GM18511 (cell line): ENCODE data around the gene FSD1.
"Not testable (repeated sequence)": the region's sequence is repeated elsewhere in the genome, so short reads cannot be mapped to it uniquely, and the experiment has no call there.

Source experiments
- ATAC-seq: cut with Tn5 transposase; IDR thresholded peaks from one replicate; pipeline ENCODE4 v1.9.1; 2021; ENCODE audit warnings: mild to moderate bottlenecking, moderate library complexity; ENCODE audit not compliant: unreplicated experiment

FSD1 gene

DNA sequence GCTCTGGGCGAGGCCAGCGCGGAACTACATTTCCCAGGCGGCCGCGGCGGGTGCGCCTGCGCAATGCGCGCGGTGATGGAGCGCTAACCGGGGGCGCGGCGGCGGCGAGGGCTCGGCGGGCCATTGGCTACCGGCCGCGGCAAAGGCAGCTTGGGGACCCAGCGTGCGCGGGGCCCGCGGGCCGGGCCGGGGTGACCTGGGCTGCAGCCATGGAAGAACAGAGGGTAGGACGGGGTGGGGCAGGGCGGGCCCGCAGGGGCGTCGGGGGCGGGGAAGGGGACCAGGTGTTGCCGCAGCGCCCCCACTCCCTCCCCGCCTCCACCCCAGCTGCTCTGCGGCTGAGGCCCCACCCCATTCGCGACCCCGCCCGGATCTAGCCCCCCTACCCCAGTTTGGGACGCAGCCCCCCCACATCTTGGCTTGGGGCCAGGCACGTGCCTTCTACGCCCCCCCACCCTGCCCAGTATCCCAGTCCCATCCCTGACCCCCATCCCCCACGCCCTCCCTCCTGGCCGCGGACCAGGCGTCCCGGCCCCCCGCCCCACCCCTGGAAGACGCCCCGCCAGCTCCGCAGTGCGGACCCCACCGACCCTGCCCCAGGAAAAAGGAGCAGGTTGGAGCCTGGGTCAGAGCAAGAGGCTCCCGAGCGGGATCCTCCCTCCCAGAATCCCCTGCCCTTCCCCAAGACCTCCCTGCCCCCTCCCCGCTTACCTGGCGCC is at the start of gene FSD1:
Gene FSD1 (plus strand): TSS at position 61 of the 719 bp plus-strand sequence. CDS start 149 bp downstream, at position 210.
- ATAC-seq = no peak

DNA sequence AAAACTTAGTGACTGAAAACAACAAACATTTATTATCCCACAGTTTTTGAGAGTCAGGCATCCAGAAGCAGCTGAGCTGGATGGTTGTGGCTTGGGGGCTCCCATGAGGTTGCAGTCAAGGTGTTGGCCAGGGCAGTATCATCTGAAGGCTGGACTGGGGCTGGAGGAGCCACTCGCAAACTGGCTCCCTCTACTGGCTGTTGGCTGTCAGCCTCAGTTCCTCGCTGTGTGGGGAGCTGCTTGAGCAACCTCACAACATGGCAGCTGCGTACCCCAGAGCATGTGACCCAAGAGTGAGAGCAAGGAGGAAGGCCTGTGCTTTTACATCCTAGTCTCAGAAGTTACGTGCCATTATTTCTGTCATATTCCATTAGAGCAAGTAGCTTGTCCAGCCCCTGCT is 47.8 kb upstream of the FSD1 start:
- no peak for ATAC-seq

DNA sequence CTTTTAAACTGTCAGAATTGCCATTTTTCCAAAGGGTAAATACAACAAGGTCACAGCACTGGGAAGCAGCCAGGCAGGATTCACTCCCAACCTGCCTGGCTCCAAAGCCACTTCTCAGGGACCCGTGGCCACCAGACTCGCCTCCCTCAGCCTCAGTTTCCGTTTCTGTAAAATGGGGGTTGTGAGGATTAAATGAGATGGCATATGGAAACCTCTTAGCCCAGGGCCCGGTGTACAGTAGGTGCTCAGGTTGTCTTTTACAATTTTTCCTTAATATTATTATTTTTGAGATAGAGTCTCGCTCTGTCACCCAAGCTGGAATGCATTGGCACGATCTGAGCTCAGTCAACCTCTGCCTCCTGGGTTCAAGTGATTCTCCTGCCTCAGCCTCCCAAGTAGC is 47.4 kb upstream of the FSD1 start:
- ATAC-seq = no peak

DNA sequence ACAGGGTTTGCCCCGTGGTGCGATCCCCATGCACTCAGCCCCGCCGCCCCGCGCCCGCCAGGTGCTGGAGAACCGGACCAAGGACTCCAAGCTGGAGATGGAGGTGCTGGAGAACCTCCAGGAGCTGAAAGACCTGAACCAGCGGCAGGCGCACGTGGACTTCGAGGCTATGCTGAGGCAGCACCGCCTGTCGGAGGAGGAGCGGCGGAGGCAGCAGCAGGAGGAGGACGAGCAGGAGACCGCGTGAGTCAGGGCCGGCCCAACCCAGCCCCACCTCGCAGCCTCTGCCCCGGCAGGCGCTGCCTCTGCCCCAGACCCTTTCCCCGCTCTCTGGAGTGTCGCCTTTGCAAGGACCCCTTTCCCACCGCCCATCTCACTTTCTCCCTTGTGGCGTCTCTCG is 46.2 kb upstream of the FSD1 start:
- ATAC-seq = no peak

DNA sequence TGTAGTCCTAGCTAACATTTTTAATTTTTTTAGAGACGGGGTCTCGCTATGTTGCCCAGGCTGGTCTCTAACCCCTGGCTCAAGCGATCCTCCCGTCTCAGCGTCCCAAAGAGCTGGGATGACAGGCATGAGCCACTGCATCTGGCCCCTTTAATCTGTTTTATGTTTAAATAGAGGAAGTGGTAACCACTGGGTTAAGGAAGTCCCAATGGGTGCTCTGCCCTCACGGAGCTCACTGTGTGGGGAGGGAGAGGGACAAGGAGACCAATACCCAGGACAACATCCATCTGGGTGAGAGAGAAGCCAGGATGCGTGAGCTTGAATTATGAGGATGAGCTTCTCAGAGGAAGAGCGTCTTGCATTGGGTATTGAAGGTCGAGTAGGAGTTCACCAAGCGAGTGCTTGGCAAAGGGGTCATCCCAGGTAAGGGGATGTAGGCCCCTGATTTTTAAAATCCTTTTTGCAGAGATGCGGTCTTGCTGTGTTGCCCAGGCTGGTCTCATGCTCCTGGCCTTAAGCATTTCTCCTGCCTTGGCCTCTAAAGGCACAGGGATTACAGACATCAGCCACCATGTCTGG is 43.7 kb upstream of the FSD1 start:
- ATAC-seq = no peak

DNA sequence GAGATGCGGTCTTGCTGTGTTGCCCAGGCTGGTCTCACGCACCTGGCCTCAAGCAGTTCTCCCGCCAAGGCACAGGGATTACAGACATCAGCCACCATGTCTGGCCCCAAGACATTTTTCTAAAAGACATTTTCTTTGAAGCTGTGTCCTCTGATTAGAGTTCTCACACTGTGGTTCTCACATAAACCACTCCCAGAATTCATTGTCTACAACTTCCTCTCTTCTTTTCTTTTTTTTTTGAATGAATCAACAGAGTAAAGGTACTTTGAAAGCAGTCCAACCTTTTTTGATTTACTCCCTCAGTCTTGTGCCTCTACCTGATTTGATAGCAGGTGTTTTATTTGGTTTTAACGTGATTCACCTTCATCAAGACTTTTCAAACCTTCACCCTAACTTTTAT is 39.6 kb upstream of the FSD1 start:
- no peak for ATAC-seq

DNA sequence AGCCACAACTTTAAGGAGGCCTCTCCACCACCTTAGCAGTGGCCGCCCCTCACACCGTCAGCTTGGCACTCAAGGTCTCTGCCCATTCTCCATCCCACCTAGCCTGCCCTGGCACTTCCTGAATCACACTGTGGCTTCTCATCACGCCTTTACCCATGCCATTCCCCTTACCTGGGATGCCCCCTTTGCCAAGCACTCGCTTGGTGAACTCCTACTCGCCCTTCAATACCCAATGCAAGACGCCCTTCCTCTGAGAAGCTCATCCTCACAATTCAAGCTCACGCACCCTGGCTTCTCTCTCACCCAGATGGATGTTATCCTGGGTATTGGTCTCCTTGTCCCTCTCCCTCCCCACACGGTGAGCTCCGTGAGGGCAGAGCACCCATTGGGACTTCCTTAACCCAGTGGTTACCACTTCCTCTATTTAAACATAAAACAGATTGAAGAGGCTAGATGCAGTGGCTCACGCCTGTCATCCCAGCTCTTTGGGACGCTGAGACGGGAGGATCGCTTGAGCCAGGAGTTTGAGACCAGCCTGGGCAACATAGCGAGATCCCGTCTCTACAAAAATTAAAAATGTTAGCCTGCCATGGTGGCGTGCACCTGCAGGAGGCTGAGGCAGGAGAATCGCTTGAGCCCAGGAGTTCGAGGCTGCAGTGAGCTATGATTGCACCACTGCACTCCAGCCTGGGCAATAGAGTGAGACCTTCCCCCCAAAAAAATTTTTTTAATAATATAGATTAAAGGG is 38.0 kb upstream of the FSD1 start:
- ATAC-seq = no peak

DNA sequence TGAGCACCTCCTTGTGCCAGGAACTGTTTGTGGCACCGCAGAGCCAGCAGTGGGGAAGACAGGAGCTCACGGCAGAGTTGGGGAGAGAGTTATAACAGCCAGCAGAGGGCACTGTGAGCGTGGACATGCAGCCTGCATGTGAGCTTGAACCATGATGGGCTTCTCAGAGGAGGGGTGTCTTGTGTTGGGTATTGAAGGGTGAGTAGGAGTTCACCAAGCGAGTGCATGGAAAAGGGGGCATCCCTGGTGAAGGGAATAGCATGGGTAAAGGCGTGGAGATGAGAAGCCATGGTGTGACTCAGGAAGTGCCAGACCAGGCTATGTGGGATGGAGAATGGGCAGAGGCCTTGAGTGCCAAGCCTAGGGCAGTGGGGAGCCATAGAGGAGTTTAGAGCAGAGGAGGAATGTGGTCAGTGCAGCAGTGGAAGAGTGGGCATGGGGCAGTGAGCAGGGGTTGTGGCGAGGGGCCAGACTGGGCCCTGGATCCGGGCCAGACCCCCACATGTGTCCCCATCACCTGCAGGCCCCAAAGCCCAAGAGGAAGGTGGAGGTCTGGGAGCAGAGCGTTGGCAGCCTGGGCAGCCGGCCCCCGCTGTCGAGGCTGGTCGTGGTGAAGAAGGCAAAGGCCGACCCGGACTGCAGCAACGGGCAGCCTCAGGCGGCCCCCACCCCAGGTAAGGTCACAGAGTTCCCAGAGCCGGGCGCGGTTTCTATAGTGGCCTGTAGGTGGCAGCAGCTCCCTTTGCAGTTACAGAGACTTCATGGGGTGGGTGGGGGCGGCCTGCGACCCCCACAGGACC is 37.1 kb upstream of the FSD1 start:
- no peak for ATAC-seq

DNA sequence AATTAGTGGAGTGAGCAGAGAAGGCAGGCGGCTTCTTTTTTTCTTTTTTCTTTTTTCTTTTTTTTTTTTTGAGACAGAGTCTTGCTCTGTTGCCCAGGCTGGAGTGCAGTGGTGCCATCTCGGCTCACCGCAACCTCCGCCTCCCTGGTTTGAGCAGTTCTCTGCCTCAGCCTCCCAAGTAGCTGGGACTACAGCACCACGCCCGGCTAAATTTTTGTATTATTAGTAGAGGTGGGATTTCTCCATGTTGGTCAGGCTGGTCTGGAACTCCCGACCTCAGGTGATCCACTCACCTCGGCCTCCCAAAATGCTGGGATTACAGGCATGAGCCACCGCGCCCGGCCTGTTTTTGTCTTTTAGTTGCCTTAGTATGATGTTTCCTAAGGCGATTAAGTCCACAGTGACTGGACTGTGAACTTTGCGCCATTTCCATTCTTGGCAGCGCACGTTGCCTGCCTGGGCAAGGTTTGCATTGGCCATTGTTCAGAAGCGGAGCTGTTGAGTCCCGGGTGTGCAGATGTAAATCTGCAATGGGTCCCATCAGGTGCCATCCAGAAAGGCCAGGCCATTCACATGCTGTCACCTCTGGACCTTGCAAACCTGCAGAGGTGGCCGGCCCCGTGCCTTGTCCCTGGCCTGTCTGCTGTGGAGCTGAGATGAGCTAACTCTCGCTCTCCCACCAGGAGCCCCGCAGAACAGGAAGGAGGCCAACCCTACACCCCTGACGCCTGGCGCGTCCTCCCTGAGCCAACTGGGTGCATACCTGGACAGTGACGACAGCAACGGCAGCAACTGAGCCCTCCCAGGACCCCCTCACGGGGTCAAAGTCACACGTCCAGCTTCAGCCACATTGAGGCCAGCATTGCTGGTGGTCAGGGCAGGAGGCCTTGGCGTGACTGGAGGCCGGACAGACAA is 36.2 kb upstream of the FSD1 start:
- no peak for ATAC-seq

DNA sequence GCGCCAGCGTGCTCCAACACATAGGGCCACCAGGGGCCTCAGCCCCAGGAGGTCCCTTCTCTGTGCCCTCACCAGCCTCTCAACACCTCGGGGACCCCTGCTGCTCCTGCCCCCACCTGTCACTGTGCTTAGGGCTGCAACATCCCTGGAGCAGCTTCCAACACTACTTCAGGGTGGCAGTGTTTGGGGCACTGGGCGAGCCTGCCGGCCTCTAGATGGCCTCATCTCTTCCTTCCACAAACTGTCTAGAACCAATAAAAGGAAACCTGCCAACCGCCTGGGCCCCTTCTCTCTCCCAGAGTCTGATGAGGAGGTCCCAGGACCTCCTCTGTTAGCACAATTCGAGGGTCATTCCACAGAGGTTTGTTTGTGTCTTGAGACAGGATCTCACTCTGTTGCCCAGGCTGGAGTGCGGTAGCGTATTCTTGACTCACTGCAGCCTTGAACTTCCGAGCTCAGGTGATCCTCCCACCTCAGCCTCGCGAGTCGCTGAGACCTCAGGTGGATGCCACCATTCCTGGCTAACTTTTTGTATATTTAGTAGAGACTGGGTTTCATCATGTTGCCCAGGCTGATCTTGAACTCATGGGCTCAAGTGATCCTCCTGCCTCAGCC is 35.5 kb upstream of the FSD1 start:
- ATAC-seq = no peak

DNA sequence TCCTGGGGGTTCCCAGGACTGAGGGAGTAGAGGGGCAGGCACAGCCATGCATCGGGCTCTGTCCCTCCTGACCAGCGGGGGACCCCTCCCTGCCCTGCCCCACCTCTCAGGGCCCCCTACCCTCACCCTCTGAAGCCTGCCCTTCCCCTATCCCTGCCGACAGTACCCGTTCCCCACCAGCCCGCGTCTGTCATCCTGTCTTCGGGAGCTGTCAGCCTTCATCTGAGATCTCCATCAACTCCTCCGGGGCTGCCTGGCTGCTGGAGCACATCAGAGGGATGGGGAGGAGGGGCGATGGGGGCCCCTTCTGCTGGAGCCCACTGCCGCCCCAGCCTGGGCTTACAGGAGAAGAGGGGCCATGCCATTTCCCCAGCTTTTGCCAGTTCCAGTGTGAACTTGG is 31.5 kb upstream of the FSD1 start:
- no peak for ATAC-seq

DNA sequence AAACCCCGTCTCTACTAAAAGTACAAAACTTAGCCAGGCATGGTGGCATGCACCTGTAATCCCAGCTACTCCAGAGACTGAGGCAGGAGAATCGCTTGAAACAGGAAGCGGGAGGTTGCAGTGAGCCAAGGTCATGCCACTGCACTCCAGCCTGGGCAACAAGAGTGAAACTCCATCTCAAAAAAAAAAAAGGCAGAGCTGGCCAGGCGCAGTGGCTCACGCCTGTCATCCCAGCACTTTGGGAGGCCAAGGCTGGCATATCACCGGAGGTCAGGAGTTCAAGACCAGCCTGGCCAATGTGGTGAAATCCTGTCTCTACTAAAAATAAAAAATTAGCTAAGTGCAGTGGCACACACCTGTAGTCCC is 30.1 kb upstream of the FSD1 start:
- not testable (repeated sequence) for ATAC-seq

DNA sequence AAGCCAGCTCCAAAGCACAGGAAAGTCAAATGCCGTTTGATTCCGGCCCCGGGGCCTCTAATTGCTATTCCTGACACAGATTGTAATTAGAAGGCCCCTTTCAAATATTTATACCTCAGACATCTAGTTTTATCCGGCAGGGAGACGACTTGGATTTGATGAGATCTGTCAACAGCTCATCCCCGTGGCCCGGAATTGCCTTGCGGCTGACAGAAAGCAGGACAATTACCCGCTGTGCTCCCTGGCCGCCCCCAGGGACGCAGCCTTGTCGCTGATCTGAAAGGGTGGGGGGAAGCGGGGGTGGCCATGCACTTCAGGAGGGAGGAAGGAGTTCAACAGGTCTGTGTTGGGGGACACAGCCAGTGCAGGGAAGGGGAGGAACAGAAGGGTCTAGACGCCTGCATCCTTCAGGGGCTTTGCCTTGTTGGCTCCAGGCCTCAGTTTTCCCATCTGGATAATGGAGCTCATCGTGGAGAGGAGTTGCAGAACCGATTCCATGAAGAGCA is 27.2 kb upstream of the FSD1 start:
- ATAC-seq = no peak

DNA sequence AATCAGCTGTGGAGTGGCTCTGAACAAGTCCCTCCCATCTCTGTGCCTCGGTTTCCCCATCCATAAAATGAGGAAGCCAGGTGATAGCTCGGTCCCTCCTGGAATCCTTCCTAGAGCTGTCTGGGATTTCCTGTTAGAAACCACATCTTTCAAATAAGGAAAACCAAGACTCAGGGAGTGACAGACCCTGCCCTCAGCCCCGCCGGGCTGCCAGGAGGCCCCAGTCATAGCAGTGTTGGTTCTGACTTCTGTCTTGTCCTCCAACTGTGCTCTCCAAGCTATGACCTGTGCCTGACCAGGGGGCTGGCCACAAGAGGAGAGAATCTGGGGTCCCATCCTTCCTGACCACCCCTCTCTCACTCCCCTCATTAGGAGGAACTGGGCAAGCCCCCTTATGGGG is 26.4 kb upstream of the FSD1 start:
- no peak for ATAC-seq

DNA sequence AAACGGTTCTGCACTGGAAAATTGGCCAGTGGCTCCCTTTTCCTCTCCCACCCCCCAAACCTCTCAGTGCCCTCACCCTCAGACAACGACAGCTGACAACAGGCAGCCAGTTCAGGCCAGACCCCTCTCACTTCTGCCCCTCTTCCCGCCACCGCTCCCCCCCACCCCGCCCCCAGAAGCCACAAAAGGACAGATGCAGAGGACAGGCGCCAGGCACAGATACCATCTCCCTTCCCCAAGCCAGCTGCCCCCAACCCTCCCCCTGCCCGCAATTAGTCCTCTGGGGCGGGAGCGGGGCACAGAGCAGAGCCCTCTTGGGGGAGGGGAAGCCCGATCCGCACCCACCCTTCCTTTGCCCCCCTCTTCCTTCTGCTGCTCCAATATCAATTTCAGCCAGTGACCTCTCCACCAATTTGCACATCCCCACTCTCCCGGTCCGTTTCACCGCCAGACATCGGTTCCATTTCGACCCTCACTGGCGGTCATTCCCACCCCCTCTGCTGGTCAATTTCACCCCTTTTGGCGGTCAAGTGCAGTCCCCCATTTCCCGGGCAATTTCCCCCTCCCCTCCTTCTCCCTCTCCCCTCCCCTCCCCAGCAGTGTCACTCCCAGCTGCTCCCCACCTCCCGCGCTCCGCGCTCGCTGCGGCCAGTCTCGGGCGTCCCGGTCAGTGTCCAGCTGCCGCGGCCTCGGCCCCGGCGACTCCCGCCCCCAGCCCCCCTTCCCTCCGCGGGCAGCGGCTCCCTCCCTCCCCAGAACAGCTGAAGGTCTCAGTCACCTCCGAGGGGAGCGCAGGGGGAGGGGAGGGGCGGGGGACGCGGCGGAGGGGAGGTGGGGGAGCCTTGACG is 25.8 kb upstream of the FSD1 start, which contains the start of gene SHD:
Gene SHD (plus strand): TSS at position 848 of the 848 bp plus-strand sequence. CDS start 798 bp downstream, outside the sequence.
- no peak for ATAC-seq

DNA sequence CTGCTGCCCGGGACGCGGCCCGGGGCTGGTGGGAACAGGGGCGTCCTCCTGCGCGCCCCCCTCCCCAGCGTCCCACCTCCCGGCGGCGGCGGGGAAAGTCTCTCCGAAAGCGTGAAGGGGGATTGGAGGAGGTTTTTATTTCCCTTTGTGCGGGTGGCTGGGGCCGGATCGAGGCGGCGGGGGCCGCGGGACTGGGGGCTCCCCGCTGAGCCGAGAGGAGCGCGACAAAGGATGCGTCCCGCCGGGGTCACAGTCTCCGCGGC is 25.2 kb upstream of the FSD1 start:
- ATAC-seq = no peak

DNA sequence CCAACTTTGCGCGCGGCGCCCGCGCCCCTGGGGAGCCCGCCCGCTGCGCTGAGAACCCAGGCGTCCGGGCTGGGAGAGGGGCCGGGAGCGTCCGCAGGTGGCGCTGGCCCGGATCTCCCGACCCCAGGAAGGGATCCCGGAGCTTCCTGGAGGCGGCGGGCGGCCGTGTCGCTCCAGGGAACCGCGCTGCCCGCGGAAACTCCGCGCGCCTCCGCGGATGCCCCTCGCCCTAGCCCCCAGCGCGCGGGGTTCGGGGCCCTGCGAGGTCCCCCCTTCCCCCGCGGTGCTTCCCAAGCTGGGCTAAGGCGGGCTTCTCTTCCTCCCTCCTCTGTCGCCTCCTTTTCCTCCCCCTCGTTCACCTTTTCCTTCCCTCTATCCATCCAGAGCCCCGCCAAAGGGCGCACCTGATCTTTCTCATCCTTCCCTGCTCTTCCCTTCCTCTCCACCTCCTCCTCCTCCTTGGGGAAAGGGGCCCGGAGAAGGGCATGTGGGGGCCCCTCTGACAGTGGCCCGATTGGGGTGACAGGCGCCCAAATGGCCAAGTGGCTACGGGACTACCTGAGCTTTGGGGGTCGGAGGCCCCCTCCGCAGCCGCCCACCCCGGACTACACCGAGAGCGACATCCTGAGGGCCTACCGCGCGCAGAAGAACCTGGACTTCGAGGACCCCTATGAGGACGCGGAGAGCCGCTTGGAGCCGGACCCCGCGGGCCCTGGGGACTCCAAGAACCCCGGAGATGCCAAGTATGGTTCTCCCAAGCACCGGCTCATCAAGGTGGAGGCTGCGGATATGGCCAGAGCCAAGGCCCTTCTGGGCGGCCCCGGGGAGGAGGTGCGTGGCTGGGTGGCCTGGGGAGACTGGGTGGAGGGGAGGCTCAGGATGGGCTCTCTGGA is 24.6 kb upstream of the FSD1 start:
- no peak for ATAC-seq
